Hepatocyte (in vitro differentiated cells): ENCODE data around the gene SMLR1. TPM values are rescaled to one million over a fixed set of nuclear protein-coding genes. Genes with fewer than 3 reads are reported as not detected.

Experiments used
- DNase-seq: peaks from one replicate; pipeline ENCODE4 v3.0.0-alpha.2; 2016; ENCODE audit warnings: low spot score
- H2AFZ ChIP-seq: fragments of 200-600 bp; sonication (generic); 2 replicates; pipeline ENCODE4 v1.6.0; 2016; ENCODE audit warnings: antibody characterized with exemption, mild to moderate bottlenecking
- H3K27ac ChIP-seq: fragments of 200-600 bp; sonication (generic); 2 replicates; pipeline ENCODE4 v1.5.1; 2016; ENCODE audit warnings: mild to moderate bottlenecking
- H3K27me3 ChIP-seq: fragments of 200-600 bp; sonication (generic); 2 replicates; pipeline ENCODE4 v1.6.1; 2016
- H3K36me3 ChIP-seq: fragments of 200-600 bp; sonication (generic); replicated peaks from 2 replicates; pipeline ENCODE4 v1.5.1; 2016; ENCODE audit warnings: low read depth; ENCODE audit not compliant: insufficient read depth
- H3K4me1 ChIP-seq: fragments of 200-600 bp; sonication (generic); 2 replicates; pipeline ENCODE4 v1.5.1; 2016; ENCODE audit warnings: mild to moderate bottlenecking, moderate library complexity; ENCODE audit not compliant: insufficient read depth
- H3K4me2 ChIP-seq: fragments of 200-600 bp; sonication (generic); 2 replicates; pipeline ENCODE4 v1.6.0; 2016
- H3K4me3 ChIP-seq: fragments of 200-600 bp; sonication (generic); 2 replicates; pipeline ENCODE4 v1.5.1; 2016; ENCODE audit warnings: mild to moderate bottlenecking
- H3K79me2 ChIP-seq: fragments of 200-600 bp; sonication (generic); 2 replicates; pipeline ENCODE4 v1.6.0; 2017; ENCODE audit warnings: mild to moderate bottlenecking
- H3K9me2 ChIP-seq: fragments of 200-600 bp; sonication (generic); replicated peaks from 2 replicates; pipeline ENCODE4 v1.6.0; 2017; ENCODE audit warnings: mild to moderate bottlenecking; ENCODE audit not compliant: insufficient read depth
- H3K9me3 ChIP-seq: fragments of 200-600 bp; sonication (generic); 2 replicates; pipeline ENCODE4 v1.5.1; 2016; ENCODE audit warnings: low read depth, mild to moderate bottlenecking
- H4K20me1 ChIP-seq: fragments of 200-600 bp; sonication (generic); 2 replicates; pipeline ENCODE4 v1.6.0; 2016; ENCODE audit warnings: mild to moderate bottlenecking; ENCODE audit not compliant: insufficient read depth, poor library complexity, severe bottlenecking
- CTCF ChIP-seq: fragments of 200-600 bp; sonication (generic); IDR thresholded peaks from 2 replicates; pipeline ENCODE4 v1.5.1; 2016; ENCODE audit warnings: antibody characterized with exemption, mild to moderate bottlenecking; ENCODE audit not compliant: poor library complexity
- EZH2 ChIP-seq: fragments of 200-600 bp; sonication (generic); IDR thresholded peaks from 2 replicates; pipeline ENCODE4 v1.6.1; 2016; ENCODE audit warnings: antibody characterized with exemption, mild to moderate bottlenecking, borderline replicate concordance
- EZH2phosphoT487 ChIP-seq: fragments of 200-600 bp; sonication (generic); IDR thresholded peaks from one replicate; pipeline ENCODE4 v1.6.1; 2018; ENCODE audit warnings: antibody characterized with exemption, mild to moderate bottlenecking, low read depth, moderate library complexity; ENCODE audit not compliant: unreplicated experiment, severe bottlenecking
- WGBS: methylation state at CpG from one replicate; pipeline ENCODE4 v1.1.6; 2016; ENCODE audit warnings: low lambda C conversion rate; ENCODE audit errors: missing lambda C conversion rate; 5-methylcytosine and 5-hydroxymethylcytosine counted together
- polyA plus RNA-seq: library from polyadenylated mRNA; unstranded; fragments of >200 nt; fragmentation: Nextera tagmentation; extraction: Ambion mirVana; gene quantifications from 2 replicates; pipeline ENCODE4 v1.2.1, GENCODE V29; 2016
- total RNA-seq: library from RNA; depleted of rRNA; stranded (reverse); fragments of >200 nt; gene quantifications from 2 replicates; pipeline ENCODE4 v1.2.3, GENCODE V29; 2014

The SMLR1 gene
- total and polyA plus RNA-seq, 2 experiments from 2014 or later = 28.9 to 31.0 TPM

DNA sequence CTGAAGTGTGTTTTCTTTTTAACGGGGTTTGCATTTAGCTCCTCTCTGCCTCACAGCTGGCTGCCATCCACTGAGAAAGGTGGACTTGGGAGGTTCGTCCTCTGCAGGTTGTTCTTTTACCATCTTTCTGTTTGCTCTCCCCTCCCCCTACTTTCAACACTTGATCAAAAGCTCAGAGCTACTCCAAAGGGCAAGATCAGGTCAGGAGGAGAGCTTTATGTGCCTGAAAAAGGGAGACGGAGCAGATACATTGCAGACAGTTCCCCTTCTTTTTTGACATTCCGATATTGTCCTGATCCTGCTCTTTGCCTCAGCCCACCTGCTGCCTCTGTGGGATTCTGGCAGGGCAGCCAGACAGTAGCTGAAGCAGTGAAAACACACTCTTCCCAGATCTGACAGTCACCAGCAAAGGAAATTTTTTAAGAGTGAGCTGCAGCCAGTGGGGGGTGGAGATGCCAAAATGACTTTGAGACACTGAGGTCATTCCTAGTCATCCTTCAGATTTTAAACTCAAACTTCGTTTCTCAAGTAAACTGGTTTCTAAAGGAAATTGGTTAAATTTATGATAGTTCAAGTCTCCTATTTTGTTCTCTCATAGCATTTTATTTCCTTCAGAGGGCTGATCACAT, 26.5 kb downstream of the SMLR1 start:
- Histone ChIP-seq H3K9me3 (no peaks in the 10 kb centered on the region), H3K9me2 (no peaks in the 10 kb centered on the region), H3K27ac (peak overlapping the region; percentile 34), H2AFZ (no peak overlapping the region), H3K36me3 (no peaks in the 10 kb centered on the region), H3K4me3 (no peak overlapping the region), H3K4me2 (peak overlapping the region; percentile 66), H3K79me2 (no peaks in the 10 kb centered on the region), H3K27me3 (no peaks in the 10 kb centered on the region), H3K4me1 (peaks cover 23% of the 10 kb centered on the region), H4K20me1 (no peaks in the 10 kb centered on the region)
- DNase-seq = peak; percentile 28
- 28% methylated on average over 5 of the region's 5 CpGs for WGBS
- TF ChIP-seq EZH2phosphoT487 (no peak), CTCF (no peak), EZH2 (no peak)

DNA sequence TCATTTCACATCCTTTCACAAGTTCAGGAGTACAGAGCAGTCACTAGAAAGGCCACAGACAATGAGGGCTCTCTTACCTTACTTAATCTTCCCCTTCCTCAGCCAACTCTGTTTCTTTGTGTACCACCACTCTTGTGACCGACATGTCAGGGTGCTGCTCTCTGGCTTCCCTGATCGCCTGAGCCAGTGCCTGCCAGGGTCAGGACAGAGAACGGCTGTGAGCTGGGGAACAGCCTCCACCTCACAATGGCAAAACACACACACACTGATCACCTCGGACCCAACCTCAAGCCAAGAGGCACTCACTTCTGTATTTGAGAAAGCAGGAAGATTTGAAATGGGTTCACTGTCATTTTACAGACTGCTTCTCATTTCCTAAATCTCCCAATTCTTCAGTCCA, 30.8 kb downstream of the SMLR1 start:
- 62% methylated on average over 4 of the region's 4 CpGs for WGBS
- H3K9me2 ChIP-seq = no peaks in the 10 kb centered on the region
- H3K4me2 ChIP-seq = peak overlapping the region; percentile 3
- H3K27ac ChIP-seq = peak overlapping the region; percentile 26
- no peak overlapping the region for H2AFZ ChIP-seq
- DNase-seq = no peak
- H3K9me3 ChIP-seq = no peaks in the 10 kb centered on the region
- no peaks in the 10 kb centered on the region for H3K36me3 ChIP-seq
- TF ChIP-seq EZH2phosphoT487 = no peak
- TF ChIP-seq EZH2 = no peak
- no peak for TF ChIP-seq CTCF
- H3K4me3 ChIP-seq = no peak overlapping the region
- no peaks in the 10 kb centered on the region for H3K27me3 ChIP-seq
- peaks cover 22% of the 10 kb centered on the region for H3K4me1 ChIP-seq
- no peaks in the 10 kb centered on the region for H3K79me2 ChIP-seq
- H4K20me1 ChIP-seq = no peaks in the 10 kb centered on the region

GRCh38 chr6:130858498-130859160, 31.4 kb downstream of the SMLR1 start:
- no peaks in the 10 kb centered on the region for H4K20me1 ChIP-seq
- H3K9me2 ChIP-seq = no peaks in the 10 kb centered on the region
- H3K36me3 ChIP-seq = no peaks in the 10 kb centered on the region
- no peaks in the 10 kb centered on the region for H3K79me2 ChIP-seq
- H3K9me3 ChIP-seq = no peaks in the 10 kb centered on the region
- 7% methylated on average over 2 of the region's 2 CpGs for WGBS
- peak overlapping the region; percentile 58 for H3K27ac ChIP-seq
- peak; percentile 72 for DNase-seq
- no peak overlapping the region for H3K4me3 ChIP-seq
- H3K27me3 ChIP-seq = no peaks in the 10 kb centered on the region
- peaks cover 20% of the 10 kb centered on the region for H3K4me1 ChIP-seq
- H2AFZ ChIP-seq = no peak overlapping the region
- TF ChIP-seq EZH2 = no peak
- no peak for TF ChIP-seq EZH2phosphoT487
- no peak for TF ChIP-seq CTCF
- peak overlapping the region; percentile 3 for H3K4me2 ChIP-seq
